RWPE1 (cell line): ENCODE measurements around the gene DCBLD1.

ENCODE experiments used
- CTCF ChIA-PET: fragments of 350-600 bp; sonication (Branson Sonifier 250); formaldehyde crosslinking; extraction: SDS; loops from one replicate; lab custom pipeline; 2021; lab: Yijun Ruan, JAX
- POLR2A ChIA-PET: fragments of 400-600 bp; formaldehyde crosslinking; extraction: SDS; loops from one replicate; lab custom pipeline; 2020; ENCODE audit warnings: antibody characterized with exemption; ENCODE audit not compliant: low non-redundant PET; lab: Yijun Ruan, JAX
- DNase-seq: peaks from one replicate; pipeline ENCODE4 v3.0.0; 2012; ENCODE audit warnings: low spot score
- H3K27ac ChIP-seq: fragments of 450-650 bp; 2 replicates; pipeline ENCODE4 v1.5.1; 2017
- TF ChIP-seq, protein P1 (sequence below): fragments of 450-650 bp; conservative IDR thresholded peaks from 2 replicates; pipeline ENCODE4 v1.5.1; 2017; ENCODE audit warnings: low read depth, mild to moderate bottlenecking

DCBLD1 gene

DNA sequence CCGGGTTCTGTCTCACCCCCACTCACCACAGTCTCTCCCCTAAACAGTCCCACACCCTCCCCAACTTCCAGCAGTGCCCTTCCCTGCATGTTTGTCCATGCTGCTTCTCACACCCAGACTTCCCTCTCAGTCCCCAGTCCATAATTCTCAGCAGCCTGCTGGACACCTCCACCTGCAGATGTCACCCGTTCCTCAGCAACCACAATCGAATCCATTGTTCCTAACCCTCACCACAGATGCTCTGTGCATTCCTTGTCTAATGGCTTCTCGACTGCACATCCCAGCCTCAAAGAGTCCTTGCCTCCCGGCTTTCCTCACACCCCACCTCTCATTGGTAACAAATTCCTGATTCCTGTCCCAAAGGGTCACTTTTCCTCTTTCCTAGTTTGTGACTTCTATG, 64.2 kb downstream of the DCBLD1 start:
- CTCF ChIA-PET: interaction anchor here (1.9 kb wide), 1 partner anchor 97 kb away, joined by 6 read pairs; no protein-coding TSS in a partner anchor
- TF ChIP-seq, protein P1, sequence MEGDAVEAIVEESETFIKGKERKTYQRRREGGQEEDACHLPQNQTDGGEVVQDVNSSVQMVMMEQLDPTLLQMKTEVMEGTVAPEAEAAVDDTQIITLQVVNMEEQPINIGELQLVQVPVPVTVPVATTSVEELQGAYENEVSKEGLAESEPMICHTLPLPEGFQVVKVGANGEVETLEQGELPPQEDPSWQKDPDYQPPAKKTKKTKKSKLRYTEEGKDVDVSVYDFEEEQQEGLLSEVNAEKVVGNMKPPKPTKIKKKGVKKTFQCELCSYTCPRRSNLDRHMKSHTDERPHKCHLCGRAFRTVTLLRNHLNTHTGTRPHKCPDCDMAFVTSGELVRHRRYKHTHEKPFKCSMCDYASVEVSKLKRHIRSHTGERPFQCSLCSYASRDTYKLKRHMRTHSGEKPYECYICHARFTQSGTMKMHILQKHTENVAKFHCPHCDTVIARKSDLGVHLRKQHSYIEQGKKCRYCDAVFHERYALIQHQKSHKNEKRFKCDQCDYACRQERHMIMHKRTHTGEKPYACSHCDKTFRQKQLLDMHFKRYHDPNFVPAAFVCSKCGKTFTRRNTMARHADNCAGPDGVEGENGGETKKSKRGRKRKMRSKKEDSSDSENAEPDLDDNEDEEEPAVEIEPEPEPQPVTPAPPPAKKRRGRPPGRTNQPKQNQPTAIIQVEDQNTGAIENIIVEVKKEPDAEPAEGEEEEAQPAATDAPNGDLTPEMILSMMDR: no peak
- POLR2A ChIA-PET: no interaction called here
- H3K27ac ChIP-seq: peak overlapping the region; percentile 49
- no peak for DNase-seq

DNA sequence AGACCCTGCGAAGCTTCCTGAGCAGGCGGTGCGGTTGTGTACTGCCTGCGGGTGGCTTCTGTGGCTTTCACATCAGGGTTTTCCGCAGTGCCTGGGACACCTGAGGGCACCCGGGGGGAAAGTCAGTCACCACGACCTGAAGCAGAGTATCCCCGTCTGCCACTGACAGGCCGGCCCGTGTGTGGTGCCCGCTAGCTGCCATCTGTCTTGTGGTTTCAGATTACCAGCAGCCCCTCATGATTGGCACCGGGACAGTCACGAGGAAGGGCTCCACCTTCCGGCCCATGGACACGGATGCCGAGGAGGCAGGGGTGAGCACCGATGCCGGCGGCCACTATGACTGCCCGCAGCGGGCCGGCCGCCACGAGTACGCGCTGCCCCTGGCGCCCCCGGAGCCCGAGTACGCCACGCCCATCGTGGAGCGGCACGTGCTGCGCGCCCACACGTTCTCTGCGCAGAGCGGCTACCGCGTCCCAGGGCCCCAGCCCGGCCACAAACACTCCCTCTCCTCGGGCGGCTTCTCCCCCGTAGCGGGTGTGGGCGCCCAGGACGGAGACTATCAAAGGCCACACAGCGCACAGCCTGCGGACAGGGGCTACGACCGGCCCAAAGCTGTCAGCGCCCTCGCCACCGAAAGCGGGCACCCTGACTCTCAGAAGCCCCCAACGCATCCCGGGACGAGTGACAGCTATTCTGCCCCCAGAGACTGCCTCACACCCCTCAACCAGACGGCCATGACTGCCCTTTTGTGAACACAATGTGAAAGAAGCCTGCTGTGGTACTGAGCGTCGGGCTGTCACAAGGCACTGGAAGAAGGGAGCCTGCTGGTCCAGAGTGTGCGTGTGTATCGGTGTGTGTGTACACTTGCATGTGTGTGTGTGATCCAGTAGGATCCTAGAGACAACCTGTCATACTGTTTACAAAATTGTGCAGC, 65.5 kb downstream of the DCBLD1 start:
- TF ChIP-seq, protein P1: no peak
- CTCF ChIA-PET: interaction anchor here (1.0 kb wide), 1 partner anchor 98 kb away, joined by 3 read pairs; no protein-coding TSS in a partner anchor
- no peak for DNase-seq
- peak overlapping the region; percentile 84 for H3K27ac ChIP-seq
- POLR2A ChIA-PET: no interaction called here

DNA sequence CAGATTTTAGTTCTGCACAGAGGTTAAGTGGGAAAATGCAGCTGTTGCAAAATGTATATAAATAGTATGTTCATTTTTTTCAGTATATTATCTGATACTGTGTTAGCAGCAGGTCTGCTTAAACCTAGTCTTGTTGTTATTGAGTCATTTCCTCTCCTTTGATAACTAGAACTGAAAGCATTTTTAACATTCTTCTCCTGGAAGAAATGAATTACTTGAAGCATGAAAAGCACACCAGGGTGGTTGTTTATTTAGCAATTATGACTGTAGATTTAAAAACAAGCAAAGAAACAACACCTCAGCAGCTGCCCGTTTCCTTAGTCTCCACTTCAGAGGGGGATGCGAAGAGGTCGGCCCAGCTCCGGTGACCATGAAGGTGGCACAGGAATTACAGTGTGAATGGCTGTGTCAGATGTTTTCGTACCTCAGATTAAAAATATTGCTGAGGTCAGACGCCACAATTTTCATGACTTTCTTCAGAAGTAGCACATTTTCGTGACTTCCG, 66.4 kb downstream of the DCBLD1 start:
- CTCF ChIA-PET: no interaction called here
- TF ChIP-seq, protein P1: no peak
- POLR2A ChIA-PET: no interaction called here
- DNase-seq: peak; percentile 80
- peak overlapping the region; percentile 84 for H3K27ac ChIP-seq

DNA sequence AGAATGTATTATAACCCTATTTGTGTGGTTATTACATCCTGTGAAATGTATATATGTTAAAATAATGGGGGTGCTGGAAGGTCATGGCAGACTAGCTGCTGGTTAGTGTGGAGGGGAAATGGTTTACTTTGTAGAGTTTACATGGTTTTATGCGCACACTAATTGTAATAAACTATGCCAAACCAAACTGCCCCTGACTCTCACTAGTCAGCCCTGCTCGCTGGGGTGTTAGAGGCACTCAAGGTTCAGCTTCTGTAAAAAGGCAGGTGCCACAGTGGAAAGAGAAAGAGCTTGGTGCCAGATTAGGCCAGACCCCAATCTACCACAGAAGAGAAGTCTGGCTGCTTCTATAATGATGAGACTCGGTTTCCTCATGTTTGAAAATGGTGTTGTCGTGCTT, 67.1 kb downstream of the DCBLD1 start:
- no peak for DNase-seq
- POLR2A ChIA-PET: no interaction called here
- TF ChIP-seq, protein P1: no peak
- H3K27ac ChIP-seq: no peak overlapping the region
- CTCF ChIA-PET: interaction anchor here (0.6 kb wide), 1 partner anchor 109 kb away, joined by 3 read pairs; no protein-coding TSS in a partner anchor

DNA sequence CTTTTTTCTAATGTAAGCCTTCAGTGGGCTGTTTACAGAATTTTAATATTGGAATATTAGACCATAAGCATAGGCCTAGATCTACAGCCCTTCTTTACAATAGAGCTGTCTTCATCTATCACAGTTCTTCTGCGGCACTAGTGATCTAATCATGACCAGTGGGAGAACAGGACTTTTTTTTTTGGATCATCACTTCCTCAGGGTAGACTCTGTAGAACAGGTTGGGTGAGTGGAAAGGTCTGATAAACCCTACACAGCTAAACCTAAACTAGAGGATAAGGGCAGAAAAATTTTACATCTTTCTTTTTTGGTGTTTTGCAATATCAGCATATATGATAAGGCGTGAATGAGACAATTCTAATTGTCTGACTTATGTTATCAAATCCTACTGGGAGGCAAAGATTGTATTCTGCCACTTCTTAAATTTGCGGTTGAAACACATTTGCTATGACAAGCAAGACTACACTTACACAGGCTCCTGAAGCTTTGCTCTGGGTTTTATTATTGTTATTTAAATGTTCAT, 67.7 kb downstream of the DCBLD1 start:
- POLR2A ChIA-PET: no interaction called here
- DNase-seq: no peak
- H3K27ac ChIP-seq: no peak overlapping the region
- TF ChIP-seq, protein P1: no peak
- CTCF ChIA-PET: interaction anchor here (0.6 to 1.4 kb wide), 2 partner anchors 100 to 109 kb away, joined by 3 to 8 read pairs; no protein-coding TSS in a partner anchor

DNA sequence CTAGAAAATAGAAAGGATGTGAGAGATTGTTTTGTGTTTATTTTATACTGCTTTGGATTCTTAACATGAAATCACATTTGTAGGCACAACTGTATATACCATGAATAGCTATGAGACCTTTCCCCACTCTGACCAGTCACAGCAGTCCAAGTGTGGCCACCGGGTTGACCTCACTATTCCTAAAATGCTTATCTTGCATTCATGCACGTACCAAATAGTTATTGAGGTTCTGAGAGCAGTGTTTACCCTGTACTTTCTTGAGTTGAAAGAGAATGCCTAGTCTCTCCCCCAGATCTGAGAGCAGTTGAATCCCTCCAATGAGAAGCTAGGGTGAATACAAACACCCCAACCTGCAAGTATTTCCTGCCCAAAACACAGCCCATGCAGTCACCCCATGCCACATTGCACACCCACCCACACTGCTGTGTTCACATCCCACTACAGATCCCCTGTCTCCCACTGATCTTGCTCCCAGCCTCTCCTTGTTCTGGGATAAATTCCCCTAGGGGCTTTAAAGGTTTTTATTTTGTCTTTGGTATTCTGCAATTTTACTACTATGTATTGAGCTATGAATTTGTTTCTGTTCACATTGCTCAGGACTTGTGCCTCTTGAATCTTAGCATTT, 68.3 kb downstream of the DCBLD1 start:
- no peak for DNase-seq
- POLR2A ChIA-PET: no interaction called here
- CTCF ChIA-PET: interaction anchor here (0.5 to 1.4 kb wide), 3 partner anchors 15 to 101 kb away, joined by 3 to 8 read pairs (median 4); partner anchors contain the start of gene GOPC
- TF ChIP-seq, protein P1: no peak
- no peak overlapping the region for H3K27ac ChIP-seq
